ENCODE results near the gene PPFIA1. TPM values are rescaled to one million over a fixed set of nuclear protein-coding genes. Genes with fewer than 3 reads are reported as not detected.

PPFIA1 gene
- total and polyA plus RNA-seq, 2 of the 13 experiments (the other 11 are each of a cell fraction or from before 2014, with no cell fraction given), result 29.9 to 45.2 TPM

- Histone ChIP-seq H4K20me1 (ENCODE audit: insufficient read depth, low read length) (no peaks in the 10 kb centered on the region), H2AFZ (ENCODE audit: low read length) (no peak overlapping the region), H3K79me2 (ENCODE audit: insufficient read depth, low read length) (no peaks in the 10 kb centered on the region), H3K36me3 (replicated peaks in 1 of 2; ENCODE audit: control insufficient read depth in 1 of 2, insufficient read depth in 2 of 2, low read length in 2 of 2) (peaks cover 28 to 74% of the 10 kb centered on the region in 2 experiments; a peak in 4 of 5 replicates), H3K4me2 (ENCODE audit: low read depth, low read length) (no peak overlapping the region), H3K9me3 (ENCODE audit: low read length) (no peaks in the 10 kb centered on the region), H3K4me3 (replicated peaks in 1 of 3; ENCODE audit: insufficient read depth in 1 of 3, low read depth in 2 of 3, low read length in 3 of 3) (no peak overlapping the region), H3K9ac (ENCODE audit: insufficient read depth, low read depth, low read length) (no peak overlapping the region), H3K4me1 (ENCODE audit: insufficient read depth, low read length) (no peaks in the 10 kb centered on the region), H3K27ac (ENCODE audit: extremely low read length, insufficient read depth, low read length) (no peak overlapping the region), H3K27me3 (ENCODE audit: control insufficient read depth in 1 of 2, insufficient read depth in 2 of 2, low read length in 2 of 2) (no peaks in the 10 kb centered on the region)
- WGBS (ENCODE audit: low lambda C conversion rate), result 98% methylated on average over 2 of the region's 2 CpGs
- BruUV-seq (replicated peaks), result no TSS peak
- no peak for TF ChIP-seq DMAP1 (CRISPR knock-in tag; IDR thresholded peaks at IDR 0.05)
- TF ChIP-seq YEATS2 (CRISPR knock-in tag; IDR thresholded peaks at IDR 0.05; ENCODE audit: borderline replicate concordance), result no peak
- TF ChIP-seq, protein P1, sequence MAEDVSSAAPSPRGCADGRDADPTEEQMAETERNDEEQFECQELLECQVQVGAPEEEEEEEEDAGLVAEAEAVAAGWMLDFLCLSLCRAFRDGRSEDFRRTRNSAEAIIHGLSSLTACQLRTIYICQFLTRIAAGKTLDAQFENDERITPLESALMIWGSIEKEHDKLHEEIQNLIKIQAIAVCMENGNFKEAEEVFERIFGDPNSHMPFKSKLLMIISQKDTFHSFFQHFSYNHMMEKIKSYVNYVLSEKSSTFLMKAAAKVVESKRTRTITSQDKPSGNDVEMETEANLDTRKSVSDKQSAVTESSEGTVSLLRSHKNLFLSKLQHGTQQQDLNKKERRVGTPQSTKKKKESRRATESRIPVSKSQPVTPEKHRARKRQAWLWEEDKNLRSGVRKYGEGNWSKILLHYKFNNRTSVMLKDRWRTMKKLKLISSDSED (CRISPR knock-in tag; IDR thresholded peaks at IDR 0.05), result no peak
- TF ChIP-seq ZNF746 (CRISPR knock-in tag; IDR thresholded peaks at IDR 0.05), result no peak
- no peak for TF ChIP-seq GMEB2 (CRISPR knock-in tag; IDR thresholded peaks at IDR 0.05; ENCODE audit: low read depth)
- no peak for TF ChIP-seq ESRRA (CRISPR knock-in tag; IDR thresholded peaks at IDR 0.05; ENCODE audit: low read depth)
- TF ChIP-seq CEBPB (IDR thresholded peaks at IDR 0.05; ENCODE audit: borderline replicate concordance, low read depth, low read length), result no peak
- TF ChIP-seq HMG20B (CRISPR knock-in tag; conservative IDR thresholded peaks at IDR 0.05), result no peak
- TF ChIP-seq SMYD3 (CRISPR knock-in tag; IDR thresholded peaks at IDR 0.05), result no peak
- TF ChIP-seq ATRX (CRISPR knock-in tag; IDR thresholded peaks at IDR 0.05; ENCODE audit: borderline replicate concordance), result no peak
- no peak for TF ChIP-seq THYN1 (CRISPR knock-in tag; IDR thresholded peaks at IDR 0.05; ENCODE audit: borderline replicate concordance, low read depth)
- no peak for TF ChIP-seq CEBPZ (IDR thresholded peaks at IDR 0.05; ENCODE audit: low read length)
- TF ChIP-seq RBM39 (IDR thresholded peaks at IDR 0.05; ENCODE audit: low read depth, low read length, poor library complexity, severe bottlenecking), result no peak
- TF ChIP-seq RARA (CRISPR knock-in tag; IDR thresholded peaks at IDR 0.05), result no peak
- no peak for TF ChIP-seq MIER3 (CRISPR knock-in tag; IDR thresholded peaks at IDR 0.05; ENCODE audit: borderline replicate concordance)
- no peak for TF ChIP-seq XRCC5 (optimal IDR thresholded peaks at IDR 0.05; ENCODE audit: low read length)
- no peak for TF ChIP-seq ZNF674 (CRISPR knock-in tag; IDR thresholded peaks at IDR 0.05; ENCODE audit: low read depth)
- no peak for TF ChIP-seq IKZF4 (CRISPR knock-in tag; IDR thresholded peaks at IDR 0.05; ENCODE audit: borderline replicate concordance, low read depth, not compliant biosample characterization)
- TF ChIP-seq NR2C2 (CRISPR knock-in tag; IDR thresholded peaks at IDR 0.05; ENCODE audit: borderline replicate concordance), result no peak
- TF ChIP-seq ZNF549 (CRISPR knock-in tag; IDR thresholded peaks at IDR 0.05), result no peak
- ChIA-PET CTCF (ENCODE audit: low intra/inter-chr PET ratio, low total read pairs) (no interaction called here), POLR2A (no interaction called here)
- ATAC-seq, result no peak
- intact Hi-C loops (cut with micrococcal nuclease; ENCODE audit: unreplicated experiment) (no loop called here), in situ Hi-C loops (cut with HindIII; ENCODE audit: extremely low pct_ligation_motif_present, low pct_unique_long_range_greater_than_20kb) (no loop called here)
- DNase-seq (ENCODE audit: low spot score), result no peak
- FAIRE-seq, result no peak
Observed at GRCh38 chr11:70353329-70353728, 82.8 kb downstream of the PPFIA1 start.

Data from HepG2 (cell line).